ENCODE data around the gene AXL. TPM values are rescaled to one million over a fixed set of nuclear protein-coding genes. Genes with fewer than 3 reads are reported as not detected.

The AXL gene
- total and polyA plus RNA-seq, 2 donors (not counting 3 experiments of a cell fraction or from before 2014, with no cell fraction given), result 86.9 to 172 TPM

DNA sequence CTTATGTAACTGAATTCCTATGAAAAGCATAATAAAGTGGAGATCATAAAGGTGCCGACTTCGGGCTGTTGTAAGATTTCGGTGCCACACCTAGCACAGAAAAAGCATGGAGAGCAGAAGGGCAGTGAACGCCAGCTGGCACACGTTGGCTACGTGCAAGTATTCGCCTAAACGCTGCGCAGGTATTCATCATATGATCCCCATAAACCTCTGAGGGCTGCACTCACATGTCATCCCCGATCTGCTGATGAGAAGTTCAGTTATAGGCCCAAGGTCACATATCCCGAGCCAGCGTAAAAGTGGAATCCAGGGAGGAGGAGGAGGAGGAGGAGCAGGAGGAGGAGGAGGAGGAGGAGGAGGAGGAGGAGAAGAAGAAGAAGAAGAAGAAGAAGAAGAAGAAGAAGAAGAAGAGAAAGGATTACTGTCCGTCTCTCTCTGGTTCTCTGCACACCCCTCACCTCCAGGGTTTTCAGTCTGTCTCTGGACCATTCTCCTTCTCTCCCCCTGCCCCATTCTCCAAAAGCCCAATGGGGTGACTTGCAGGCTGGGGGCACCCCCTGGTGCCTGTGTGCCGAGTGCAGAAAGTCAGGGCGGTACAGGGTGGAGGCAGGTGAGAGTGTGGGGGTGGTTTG is 44.6 kb upstream of the AXL start:
- ChIA-PET CTCF (no interaction called here), POLR2A (no interaction called here)
- DNase-seq (ENCODE audit: low read depth, low spot score) (no peak), FAIRE-seq (no peak)
- no TSS peak for BruUV-seq (replicated peaks)
- Histone ChIP-seq H3K4me2 (ENCODE audit: insufficient read depth, low read length) (no peak overlapping the region), H3K79me2 (ENCODE audit: control insufficient read depth, insufficient read depth, low read length) (no peaks in the 10 kb centered on the region), H3K9ac (replicated peaks; ENCODE audit: extremely low read depth, insufficient read depth, low read length) (no peak overlapping the region), H3K27ac (ENCODE audit: insufficient read depth, low read depth, low read length) (no peak overlapping the region), H3K9me1 (replicated peaks; ENCODE audit: control insufficient read depth, extremely low read depth, insufficient read depth, low read length) (no peaks in the 10 kb centered on the region), H2AFZ (ENCODE audit: low read depth, low read length) (no peak overlapping the region), H3K9me3 (replicated peaks; ENCODE audit: control insufficient read depth, insufficient read depth, low read length) (no peaks in the 10 kb centered on the region), H3K4me3 (replicated peaks in 1 of 3; ENCODE audit: insufficient read depth in 1 of 3, low read depth in 1 of 3, low read length in 3 of 3) (no peak overlapping the region), H3K36me3 (ENCODE audit: control insufficient read depth in 2 of 2, extremely low read depth in 1 of 2, insufficient read depth in 2 of 2, low read length in 2 of 2) (no peaks in the 10 kb centered on the region), H3K4me1 (ENCODE audit: control insufficient read depth, extremely low read depth, insufficient read depth, low read length) (peaks cover 5% of the 10 kb centered on the region), H4K20me1 (replicated peaks; ENCODE audit: control insufficient read depth, extremely low read depth, insufficient read depth, low read length) (no peaks in the 10 kb centered on the region), H3K27me3 (ENCODE audit: control insufficient read depth in 2 of 2, insufficient read depth in 2 of 2, low read length in 2 of 2) (no peaks in the 10 kb centered on the region)
- TF ChIP-seq GATA2 (IDR thresholded peaks at IDR 0.05; ENCODE audit: insufficient read depth, insufficient read length, low read depth, low read length) (no peak), FOS (IDR thresholded peaks at IDR 0.05; ENCODE audit: borderline replicate concordance, insufficient read depth, low read length) (no peak), JUN (IDR thresholded peaks at IDR 0.05; ENCODE audit: borderline replicate concordance, insufficient read depth, insufficient read length, low read depth) (no peak), MYC (IDR thresholded peaks at IDR 0.05; ENCODE audit: low read depth, low read length) (no peak), POLR2AphosphoS5 (IDR thresholded peaks at IDR 0.05; ENCODE audit: insufficient read depth, low read depth, low read length) (no peak), POLR2A (IDR thresholded peaks at IDR 0.05; ENCODE audit: low read depth, low read length) (no peak), EZH2 (IDR thresholded peaks at IDR 0.05; ENCODE audit: borderline replicate concordance, low read depth, low read length, severe bottlenecking) (no peak)
- TF ChIP-seq, protein P1, sequence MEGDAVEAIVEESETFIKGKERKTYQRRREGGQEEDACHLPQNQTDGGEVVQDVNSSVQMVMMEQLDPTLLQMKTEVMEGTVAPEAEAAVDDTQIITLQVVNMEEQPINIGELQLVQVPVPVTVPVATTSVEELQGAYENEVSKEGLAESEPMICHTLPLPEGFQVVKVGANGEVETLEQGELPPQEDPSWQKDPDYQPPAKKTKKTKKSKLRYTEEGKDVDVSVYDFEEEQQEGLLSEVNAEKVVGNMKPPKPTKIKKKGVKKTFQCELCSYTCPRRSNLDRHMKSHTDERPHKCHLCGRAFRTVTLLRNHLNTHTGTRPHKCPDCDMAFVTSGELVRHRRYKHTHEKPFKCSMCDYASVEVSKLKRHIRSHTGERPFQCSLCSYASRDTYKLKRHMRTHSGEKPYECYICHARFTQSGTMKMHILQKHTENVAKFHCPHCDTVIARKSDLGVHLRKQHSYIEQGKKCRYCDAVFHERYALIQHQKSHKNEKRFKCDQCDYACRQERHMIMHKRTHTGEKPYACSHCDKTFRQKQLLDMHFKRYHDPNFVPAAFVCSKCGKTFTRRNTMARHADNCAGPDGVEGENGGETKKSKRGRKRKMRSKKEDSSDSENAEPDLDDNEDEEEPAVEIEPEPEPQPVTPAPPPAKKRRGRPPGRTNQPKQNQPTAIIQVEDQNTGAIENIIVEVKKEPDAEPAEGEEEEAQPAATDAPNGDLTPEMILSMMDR (IDR thresholded peaks at IDR 0.05; ENCODE audit: extremely low read depth in 1 of 2, insufficient read depth in 1 of 2, low read depth in 1 of 2, low read length in 2 of 2), result no peak
- TF ChIP-seq, protein P2, sequence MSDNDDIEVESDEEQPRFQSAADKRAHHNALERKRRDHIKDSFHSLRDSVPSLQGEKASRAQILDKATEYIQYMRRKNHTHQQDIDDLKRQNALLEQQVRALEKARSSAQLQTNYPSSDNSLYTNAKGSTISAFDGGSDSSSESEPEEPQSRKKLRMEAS (IDR thresholded peaks at IDR 0.05; ENCODE audit: insufficient read depth, insufficient read length), result no peak
- dilution Hi-C loops (cut with MboI; ENCODE audit: extremely low pct_ligation_motif_present, low sequenced_read_pairs) (no loop called here), intact Hi-C loops (cut with micrococcal nuclease) (no loop called here)

Measured in endothelial cell of umbilical vein (primary cell).